Keratinocyte (primary cell): ENCODE measurements around the gene ABCC8. TPM values are rescaled to one million over a fixed set of nuclear protein-coding genes. Genes with fewer than 3 reads are reported as not detected.

Experiments used
- DNase-seq: peaks from one replicate; pipeline ENCODE4 v3.0.0-alpha.2; 2011; ENCODE audit warnings: low read depth, missing footprints, low spot score
- FAIRE-seq: peaks from 2 replicates; lab custom pipeline; 2011; peaks lifted over from hg19 to GRCh38; lab: Jason Lieb, UNC
- H2AFZ ChIP-seq: 2 replicates; pipeline ENCODE4 v1.6.0; 2012; ENCODE audit warnings: low read length, control low read depth, inconsistent platforms; ENCODE audit not compliant: control insufficient read depth
- H3K27ac ChIP-seq: 2 replicates; pipeline ENCODE4 v1.5.1; 2011; ENCODE audit warnings: low read length; ENCODE audit not compliant: control insufficient read depth, insufficient read depth
- H3K27me3 ChIP-seq: 3 replicates; pipeline ENCODE4 v1.6.0; 2011; ENCODE audit warnings: low read length; ENCODE audit not compliant: control insufficient read depth, insufficient read depth; ENCODE audit errors: extremely low read depth
- H3K36me3 ChIP-seq, 2 experiments: 2 replicates in 1 of 2; 3 replicates in 1 of 2; pipeline ENCODE4 v1.5.1; 2011; ENCODE audit warnings: low read length in 2 of 2, mild to moderate bottlenecking in 1 of 2; ENCODE audit not compliant: control insufficient read depth in 2 of 2, insufficient read depth in 2 of 2; ENCODE audit errors: extremely low read depth in 1 of 2
- H3K4me1 ChIP-seq: 3 replicates; pipeline ENCODE4 v1.5.1; 2011; ENCODE audit warnings: low read length; ENCODE audit not compliant: control insufficient read depth, insufficient read depth; ENCODE audit errors: extremely low read depth
- H3K4me2 ChIP-seq: 3 replicates; pipeline ENCODE4 v1.6.0; 2011; ENCODE audit warnings: low read depth, low read length; ENCODE audit not compliant: control insufficient read depth, insufficient read depth; ENCODE audit errors: extremely low read depth
- H3K4me3 ChIP-seq, 3 experiments: fragments of 200-600 bp in 1 of 3; sonication (generic) in 1 of 3; 2 replicates in 2 of 3; 3 replicates in 1 of 3; pipeline ENCODE4 v1.5.1; 2011 to 2016; ENCODE audit warnings: low read length in 3 of 3, mild to moderate bottlenecking in 3 of 3, control low read depth in 2 of 3, inconsistent platforms in 1 of 3, low read depth in 1 of 3, mixed read lengths in 1 of 3, mixed run types in 1 of 3, moderate library complexity in 1 of 3; ENCODE audit not compliant: control insufficient read depth in 2 of 3, insufficient read depth in 2 of 3; ENCODE audit errors: extremely low read depth in 1 of 3
- H3K79me2 ChIP-seq: 2 replicates; pipeline ENCODE4 v1.6.0; 2012; ENCODE audit warnings: low read length; ENCODE audit not compliant: control insufficient read depth, insufficient read depth
- H3K9ac ChIP-seq: 3 replicates; pipeline ENCODE4 v1.6.0; 2011; ENCODE audit warnings: low read length; ENCODE audit not compliant: control insufficient read depth, insufficient read depth; ENCODE audit errors: extremely low read depth
- H3K9me1 ChIP-seq: 3 replicates; pipeline ENCODE4 v1.6.0; 2011; ENCODE audit warnings: low read length; ENCODE audit not compliant: control insufficient read depth, insufficient read depth; ENCODE audit errors: extremely low read depth
- H3K9me3 ChIP-seq: 2 replicates; pipeline ENCODE4 v1.5.1; 2012; ENCODE audit warnings: low read depth, low read length; ENCODE audit not compliant: control insufficient read depth
- H4K20me1 ChIP-seq: 3 replicates; pipeline ENCODE4 v1.6.0; 2011; ENCODE audit warnings: low read length; ENCODE audit not compliant: control insufficient read depth, insufficient read depth; ENCODE audit errors: extremely low read depth
- CTCF ChIP-seq, 3 experiments: IDR thresholded peaks in 1 of 3; conservative IDR thresholded peaks in 1 of 3; optimal IDR thresholded peaks in 1 of 3; 2 replicates in 2 of 3; 3 replicates in 1 of 3; pipeline versions ENCODE3 to v1.5.1; 2011; ENCODE audit warnings: low read length in 3 of 3, mild to moderate bottlenecking in 3 of 3, moderate library complexity in 2 of 3, control low read depth in 1 of 3, inconsistent platforms in 1 of 3; ENCODE audit not compliant: insufficient read depth in 2 of 3; ENCODE audit errors: extremely low read depth in 1 of 3
- EZH2 ChIP-seq: IDR thresholded peaks from one replicate; pipeline ENCODE4 v1.6.1; 2012; ENCODE audit warnings: inconsistent platforms, mild to moderate bottlenecking, low read length, moderate library complexity
- dilution Hi-C: fragments of 300-500 bp; cut with MboI; formaldehyde crosslinking; loops from one replicate; pipeline ENCODE4 v1.7.0; 2020; ENCODE audit warnings: low sequenced_read_pairs; ENCODE audit not compliant: extremely low pct_ligation_motif_present
- polyA plus RNA-seq, 5 experiments: library from polyadenylated mRNA; depleted of rRNA in 3 of 5; stranded (reverse) in 3 of 5; stranded (forward) in 1 of 5; unstranded in 1 of 5; fragments of >200 nt; gene quantifications; 1 replicate in 1 of 5; 2 replicates in 3 of 5; 3 replicates in 1 of 5; pipeline versions ENCODE4 v1.2.1 to v1.2.3, GENCODE V29; 2011 to 2012; ENCODE audit warnings: missing spikeins in 2 of 5, low read depth in 1 of 5, low replicate concordance in 1 of 5

The ABCC8 gene
- polyA plus RNA-seq, 1 donor (not counting 4 experiments of a cell fraction or from before 2014, with no cell fraction given), result not detected

GRCh38 chr11:17469998-17470397 is 6.6 kb downstream of the ABCC8 start:
- FAIRE-seq, result no peak
- Histone ChIP-seq H3K9me1 (no peaks in the 10 kb centered on the region), H3K9ac (no peak overlapping the region), H3K27me3 (peaks cover 28% of the 10 kb centered on the region), H3K9me3 (no peaks in the 10 kb centered on the region), H3K4me1 (no peaks in the 10 kb centered on the region), H2AFZ (no peak overlapping the region), H3K4me2 (no peak overlapping the region), H3K79me2 (no peaks in the 10 kb centered on the region), H3K27ac (no peak overlapping the region), H3K36me3 (no peaks in the 10 kb centered on the region), H3K4me3 (no peak overlapping the region), H4K20me1 (no peaks in the 10 kb centered on the region)
- dilution Hi-C loops, result no loop called here
- TF ChIP-seq CTCF (optimal IDR thresholded peaks at IDR 0.05 in 1 of 3, IDR thresholded peaks at IDR 0.05 in 1 of 3, conservative IDR thresholded peaks at IDR 0.05 in 1 of 3; ENCODE audit: extremely low read depth in 1 of 3, insufficient read depth in 2 of 3, low read length in 3 of 3) (no peak), EZH2 (no peak)
- no peak for DNase-seq

DNA sequence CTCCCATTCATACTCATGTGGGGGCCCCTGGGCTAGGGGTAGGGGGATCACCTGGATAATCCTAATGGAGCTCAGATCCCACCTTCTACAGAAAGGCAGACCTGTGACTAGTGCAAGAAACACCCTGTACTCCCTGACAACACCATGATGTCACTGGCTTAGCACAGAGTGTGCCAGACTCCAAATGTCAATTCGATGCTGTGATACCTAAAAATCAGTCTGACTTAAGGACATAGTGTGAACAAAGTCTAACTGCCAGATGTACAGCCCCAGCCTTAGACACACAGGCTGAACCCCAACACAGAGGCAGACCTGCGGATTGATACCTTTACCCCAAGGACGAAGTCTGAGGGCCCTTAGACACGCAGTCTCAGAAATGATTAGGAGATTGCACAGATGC is 8.5 kb downstream of the ABCC8 start:
- H2AFZ ChIP-seq, result no peak overlapping the region
- H3K9me3 ChIP-seq, result no peaks in the 10 kb centered on the region
- peaks cover 12% of the 10 kb centered on the region for H3K27me3 ChIP-seq
- H3K36me3 ChIP-seq, result no peaks in the 10 kb centered on the region
- H3K27ac ChIP-seq, result no peak overlapping the region
- no peaks in the 10 kb centered on the region for H3K9me1 ChIP-seq
- H3K79me2 ChIP-seq, result no peaks in the 10 kb centered on the region
- H3K4me1 ChIP-seq, result no peaks in the 10 kb centered on the region
- TF ChIP-seq EZH2 (no peak), CTCF (optimal IDR thresholded peaks at IDR 0.05 in 1 of 3, IDR thresholded peaks at IDR 0.05 in 1 of 3, conservative IDR thresholded peaks at IDR 0.05 in 1 of 3; ENCODE audit: extremely low read depth in 1 of 3, insufficient read depth in 2 of 3, low read length in 3 of 3) (no peak)
- H3K9ac ChIP-seq, result no peak overlapping the region
- no peak overlapping the region for H3K4me3 ChIP-seq
- dilution Hi-C loops, result no loop called here
- FAIRE-seq (no peak), DNase-seq (no peak)
- no peaks in the 10 kb centered on the region for H4K20me1 ChIP-seq
- H3K4me2 ChIP-seq, result no peak overlapping the region
